ENCODE measurements around the gene GIT2.

DNA sequence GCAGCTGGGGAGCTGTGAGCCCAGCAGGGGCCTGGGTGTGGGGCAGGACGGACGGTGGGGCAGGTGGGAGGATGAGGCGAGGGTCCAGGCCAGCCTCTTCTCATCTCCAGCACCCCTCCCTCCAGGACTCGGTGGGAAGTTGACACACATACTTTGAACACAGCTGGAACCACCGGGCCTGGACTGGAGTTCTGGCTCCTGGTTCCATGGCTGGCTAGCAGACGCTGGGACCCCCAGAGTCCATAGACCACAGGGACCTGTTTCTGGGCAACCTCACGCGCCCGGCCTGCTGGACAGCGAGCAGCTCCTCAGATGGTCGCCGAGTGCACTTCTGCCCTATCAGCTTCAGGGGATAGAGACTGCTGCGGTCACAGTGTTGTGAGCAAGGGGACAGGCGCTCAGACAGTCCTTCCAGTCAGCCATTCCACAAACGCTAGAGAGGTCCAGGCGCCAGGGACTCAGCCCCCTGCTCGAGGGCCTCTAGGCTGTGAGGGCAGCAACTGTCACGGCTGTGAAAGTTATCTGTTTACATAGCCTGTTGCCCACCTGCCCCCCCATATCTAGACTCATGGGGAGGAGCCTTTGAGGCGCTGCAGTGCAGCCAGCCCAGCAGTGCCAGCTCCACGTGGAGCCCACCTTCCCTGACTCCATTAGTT lies 70.9 kb downstream of the GIT2 start:
- TF ChIP-seq CSRNP3 (CRISPR knock-in tag; IDR thresholded peaks at IDR 0.05), result no peak
- TF ChIP-seq, protein P1, sequence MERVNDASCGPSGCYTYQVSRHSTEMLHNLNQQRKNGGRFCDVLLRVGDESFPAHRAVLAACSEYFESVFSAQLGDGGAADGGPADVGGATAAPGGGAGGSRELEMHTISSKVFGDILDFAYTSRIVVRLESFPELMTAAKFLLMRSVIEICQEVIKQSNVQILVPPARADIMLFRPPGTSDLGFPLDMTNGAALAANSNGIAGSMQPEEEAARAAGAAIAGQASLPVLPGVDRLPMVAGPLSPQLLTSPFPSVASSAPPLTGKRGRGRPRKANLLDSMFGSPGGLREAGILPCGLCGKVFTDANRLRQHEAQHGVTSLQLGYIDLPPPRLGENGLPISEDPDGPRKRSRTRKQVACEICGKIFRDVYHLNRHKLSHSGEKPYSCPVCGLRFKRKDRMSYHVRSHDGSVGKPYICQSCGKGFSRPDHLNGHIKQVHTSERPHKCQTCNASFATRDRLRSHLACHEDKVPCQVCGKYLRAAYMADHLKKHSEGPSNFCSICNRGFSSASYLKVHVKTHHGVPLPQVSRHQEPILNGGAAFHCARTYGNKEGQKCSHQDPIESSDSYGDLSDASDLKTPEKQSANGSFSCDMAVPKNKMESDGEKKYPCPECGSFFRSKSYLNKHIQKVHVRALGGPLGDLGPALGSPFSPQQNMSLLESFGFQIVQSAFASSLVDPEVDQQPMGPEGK (CRISPR knock-in tag; IDR thresholded peaks at IDR 0.05; ENCODE audit: borderline replicate concordance), result no peak
- no peak for TF ChIP-seq TOX (CRISPR knock-in tag; IDR thresholded peaks at IDR 0.05; ENCODE audit: borderline replicate concordance)
- no peak for TF ChIP-seq ARNTL (CRISPR knock-in tag; IDR thresholded peaks at IDR 0.05; ENCODE audit: borderline replicate concordance, low read depth)
- no peak for TF ChIP-seq CSDC2 (CRISPR knock-in tag; IDR thresholded peaks at IDR 0.05)
- TF ChIP-seq PPARA (CRISPR knock-in tag; IDR thresholded peaks at IDR 0.05; ENCODE audit: borderline replicate concordance), result no peak
- no peak for TF ChIP-seq ZNF565 (CRISPR knock-in tag; conservative IDR thresholded peaks at IDR 0.05; ENCODE audit: low read depth)
- TF ChIP-seq, protein P2, sequence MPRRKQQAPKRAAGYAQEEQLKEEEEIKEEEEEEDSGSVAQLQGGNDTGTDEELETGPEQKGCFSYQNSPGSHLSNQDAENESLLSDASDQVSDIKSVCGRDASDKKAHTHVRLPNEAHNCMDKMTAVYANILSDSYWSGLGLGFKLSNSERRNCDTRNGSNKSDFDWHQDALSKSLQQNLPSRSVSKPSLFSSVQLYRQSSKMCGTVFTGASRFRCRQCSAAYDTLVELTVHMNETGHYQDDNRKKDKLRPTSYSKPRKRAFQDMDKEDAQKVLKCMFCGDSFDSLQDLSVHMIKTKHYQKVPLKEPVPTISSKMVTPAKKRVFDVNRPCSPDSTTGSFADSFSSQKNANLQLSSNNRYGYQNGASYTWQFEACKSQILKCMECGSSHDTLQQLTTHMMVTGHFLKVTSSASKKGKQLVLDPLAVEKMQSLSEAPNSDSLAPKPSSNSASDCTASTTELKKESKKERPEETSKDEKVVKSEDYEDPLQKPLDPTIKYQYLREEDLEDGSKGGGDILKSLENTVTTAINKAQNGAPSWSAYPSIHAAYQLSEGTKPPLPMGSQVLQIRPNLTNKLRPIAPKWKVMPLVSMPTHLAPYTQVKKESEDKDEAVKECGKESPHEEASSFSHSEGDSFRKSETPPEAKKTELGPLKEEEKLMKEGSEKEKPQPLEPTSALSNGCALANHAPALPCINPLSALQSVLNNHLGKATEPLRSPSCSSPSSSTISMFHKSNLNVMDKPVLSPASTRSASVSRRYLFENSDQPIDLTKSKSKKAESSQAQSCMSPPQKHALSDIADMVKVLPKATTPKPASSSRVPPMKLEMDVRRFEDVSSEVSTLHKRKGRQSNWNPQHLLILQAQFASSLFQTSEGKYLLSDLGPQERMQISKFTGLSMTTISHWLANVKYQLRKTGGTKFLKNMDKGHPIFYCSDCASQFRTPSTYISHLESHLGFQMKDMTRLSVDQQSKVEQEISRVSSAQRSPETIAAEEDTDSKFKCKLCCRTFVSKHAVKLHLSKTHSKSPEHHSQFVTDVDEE (CRISPR knock-in tag; IDR thresholded peaks at IDR 0.05), result no peak
- TF ChIP-seq, protein P3, sequence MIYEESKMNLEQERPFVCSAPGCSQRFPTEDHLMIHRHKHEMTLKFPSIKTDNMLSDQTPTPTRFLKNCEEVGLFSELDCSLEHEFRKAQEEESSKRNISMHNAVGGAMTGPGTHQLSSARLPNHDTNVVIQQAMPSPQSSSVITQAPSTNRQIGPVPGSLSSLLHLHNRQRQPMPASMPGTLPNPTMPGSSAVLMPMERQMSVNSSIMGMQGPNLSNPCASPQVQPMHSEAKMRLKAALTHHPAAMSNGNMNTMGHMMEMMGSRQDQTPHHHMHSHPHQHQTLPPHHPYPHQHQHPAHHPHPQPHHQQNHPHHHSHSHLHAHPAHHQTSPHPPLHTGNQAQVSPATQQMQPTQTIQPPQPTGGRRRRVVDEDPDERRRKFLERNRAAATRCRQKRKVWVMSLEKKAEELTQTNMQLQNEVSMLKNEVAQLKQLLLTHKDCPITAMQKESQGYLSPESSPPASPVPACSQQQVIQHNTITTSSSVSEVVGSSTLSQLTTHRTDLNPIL (CRISPR knock-in tag; IDR thresholded peaks at IDR 0.05; ENCODE audit: low read depth), result no peak
- no peak for TF ChIP-seq BACH2 (CRISPR knock-in tag; IDR thresholded peaks at IDR 0.05; ENCODE audit: borderline replicate concordance)
- no peak for TF ChIP-seq SNAI2 (CRISPR knock-in tag; IDR thresholded peaks at IDR 0.05)
- TF ChIP-seq ESRRG (CRISPR knock-in tag; IDR thresholded peaks at IDR 0.05), result no peak

All from SK-N-SH treated with all-trans-retinoic acid at 6 μM for 48 hours (cell line).